Kidney capillary endothelial cell (primary cell): Measurements from ENCODE around the gene MEIS2.

Experiments
- DNase-seq: peaks from one replicate; pipeline ENCODE4 v3.0.0-alpha.2; 2018; ENCODE audit warnings: low spot score

Gene MEIS2

GRCh38 chr15:36894075-36894474, 206.3 kb downstream of the MEIS2 start:
- DNase-seq: no peak

GRCh38 chr15:36893276-36893675, 207.1 kb downstream of the MEIS2 start:
- no peak for DNase-seq

- no peak for DNase-seq
Measured at GRCh38 chr15:36888011-36888992, 212.0 kb downstream of the MEIS2 start.

- DNase-seq: no peak
Measured at GRCh38 chr15:36887214-36887961, 213.0 kb downstream of the MEIS2 start.

GRCh38 chr15:36886701-36887100, 213.6 kb downstream of the MEIS2 start:
- DNase-seq: no peak

- DNase-seq: no peak
Measured at GRCh38 chr15:36886191-36886590, 214.2 kb downstream of the MEIS2 start.

GRCh38 chr15:36885771-36886170, 214.6 kb downstream of the MEIS2 start:
- no peak for DNase-seq

- no peak for DNase-seq
Measured at GRCh38 chr15:36884936-36885635, 215.3 kb downstream of the MEIS2 start.

GRCh38 chr15:36884518-36884875, 215.9 kb downstream of the MEIS2 start:
- no peak for DNase-seq

GRCh38 chr15:36883713-36884517, 216.4 kb downstream of the MEIS2 start:
- peak; percentile 70 for DNase-seq

- no peak for DNase-seq
Measured at GRCh38 chr15:36882487-36883131, 217.7 kb downstream of the MEIS2 start.

- no peak for DNase-seq
Measured at GRCh38 chr15:36882056-36882455, 218.3 kb downstream of the MEIS2 start.

GRCh38 chr15:36881516-36881915, 218.8 kb downstream of the MEIS2 start:
- no peak for DNase-seq

GRCh38 chr15:36880913-36881460, 219.4 kb downstream of the MEIS2 start:
- no peak for DNase-seq

- no peak for DNase-seq
Measured at GRCh38 chr15:36880224-36880912, 220.0 kb downstream of the MEIS2 start.

- no peak for DNase-seq
Measured at GRCh38 chr15:36879568-36880222, 220.7 kb downstream of the MEIS2 start.

- no peak for DNase-seq
Measured at GRCh38 chr15:36878684-36879262, 221.6 kb downstream of the MEIS2 start.

GRCh38 chr15:36877796-36878683, 222.3 kb downstream of the MEIS2 start:
- DNase-seq: no peak
